NCI-H1930 (cell line): ENCODE results near the gene CDT1.

Source experiments
- DNase-seq, 2 experiments: peaks; one replicate each; lab custom pipeline; 2025; lab: John Stamatoyannopoulos, UW

Gene CDT1

GRCh38 chr16:88856122-88856827 lies 52.7 kb downstream of the CDT1 start:
- DNase-seq, result no peak

- peak; percentile 85 to 92 for DNase-seq
These were observed 53.5 kb downstream of the CDT1 start, which contains the start of the genes GALNS and TRAPPC2L for GRCh38 chr16:88856828-88857727. TSS of gene GALNS (minus strand) at chr16:88856947. CDS start at chr16:88856877, 70 bp downstream. TSS of gene TRAPPC2L (plus strand) at chr16:88857127. CDS start at chr16:88857151, 24 bp downstream.

DNA sequence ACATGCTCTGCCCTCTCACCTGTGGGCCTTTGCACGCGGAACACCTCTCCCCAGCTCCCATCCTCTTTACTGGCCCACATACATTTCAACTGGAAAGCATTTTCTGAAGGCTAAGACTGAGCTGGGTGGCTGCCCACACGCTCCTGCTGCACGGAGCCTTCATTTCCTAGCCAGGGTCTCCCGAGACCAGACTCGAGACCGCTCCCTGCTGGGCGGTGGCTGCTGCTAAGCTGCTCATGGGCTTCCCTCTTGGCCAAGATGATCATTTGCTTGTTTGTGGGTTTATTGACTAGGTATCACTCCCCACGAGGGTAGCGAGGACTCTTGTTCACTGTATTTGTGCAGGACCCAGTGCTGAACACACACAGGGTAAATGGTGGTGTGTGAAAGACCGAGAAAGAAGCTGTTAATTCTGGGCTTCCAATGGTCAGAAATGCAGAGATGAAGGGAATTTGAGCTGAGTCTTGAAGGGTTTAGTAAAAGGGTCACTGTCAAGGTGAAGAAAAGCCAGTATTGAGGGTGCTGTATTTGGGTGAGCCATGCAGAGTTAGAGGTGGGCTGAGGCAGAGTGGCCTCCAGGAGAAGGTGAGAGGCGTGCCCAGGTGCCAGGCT lies 54.2 kb downstream of the CDT1 start:
- no peak for DNase-seq
